Left ventricle myocardium superior (tissue), 1 donor: ENCODE measurements around the gene CATSPER4. TPM values are rescaled to one million over a fixed set of nuclear protein-coding genes. Genes with fewer than 3 reads are reported as not detected.

Experiments
- ATAC-seq: fragments of 200-7000 bp; cut with Tn5 transposase; one replicate; pipeline ENCODE4 v1.9.1; 2020; ENCODE audit warnings: mild to moderate bottlenecking, moderate library complexity
- DNase-seq: peaks from one replicate; pipeline ENCODE4 v3.0.0-alpha.2; 2020
- intact Hi-C: fragments of 100-400 bp; cut with micrococcal nuclease; formaldehyde crosslinking; loops from one replicate; pipeline ENCODE4 v1.11.0; 2022
- long read RNA-seq: library from polyadenylated mRNA; unstranded; transcript quantifications from one replicate; pipeline ENCODE4 v2.0.0, GENCODE V29; 2021
- total RNA-seq: library from RNA; stranded (reverse); fragmentation: NEBNext Ultra II Directional; extraction: Animal tissue kit (Norgen Biotek cat#: 25700); gene quantifications from one replicate; pipeline ENCODE4 v1.2.1, GENCODE V29; 2021
- donor health status: DM: no; HTN: yes; CAD: no; lungs with severe emphysema.

CATSPER4 gene
- total RNA-seq, result not detected
- long read RNA-seq, result 0 reads

DNA sequence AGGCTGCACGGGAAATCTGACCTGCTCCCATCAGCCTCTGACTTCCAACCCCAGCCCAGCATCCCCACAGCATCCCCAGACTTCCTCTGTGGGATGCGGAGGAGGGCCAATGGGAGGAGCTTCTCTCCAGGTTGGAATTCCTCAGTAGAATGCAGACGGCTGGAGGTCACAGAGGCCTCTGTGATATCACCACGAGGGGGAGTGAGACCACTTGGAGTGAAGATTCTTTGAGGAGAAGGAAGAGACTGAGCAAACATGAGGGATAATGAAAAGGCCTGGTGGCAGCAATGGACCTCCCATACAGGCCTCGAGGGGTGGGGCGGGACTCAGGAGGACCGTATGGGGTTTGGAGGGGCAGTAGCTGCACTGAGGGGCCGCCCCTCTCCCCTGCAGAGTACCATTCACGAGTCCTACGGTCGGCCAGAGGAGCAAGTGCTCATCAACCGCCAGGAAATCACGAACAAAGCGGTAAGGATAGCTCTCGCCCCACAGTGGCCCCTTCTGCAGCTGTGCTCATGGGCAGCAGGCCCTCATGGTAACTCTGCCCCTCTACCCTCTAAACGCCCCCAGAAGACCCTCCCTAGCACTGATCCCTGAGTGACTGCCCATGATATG, at the start of gene CATSPER4:
Gene CATSPER4 (plus strand): TSS at position 230 of the 615 bp plus-strand sequence. CDS start 26 bp downstream, at position 256.
- intact Hi-C loops, result no loop called here
- DNase-seq, result no peak
- ATAC-seq, result peak; percentile 41

DNA sequence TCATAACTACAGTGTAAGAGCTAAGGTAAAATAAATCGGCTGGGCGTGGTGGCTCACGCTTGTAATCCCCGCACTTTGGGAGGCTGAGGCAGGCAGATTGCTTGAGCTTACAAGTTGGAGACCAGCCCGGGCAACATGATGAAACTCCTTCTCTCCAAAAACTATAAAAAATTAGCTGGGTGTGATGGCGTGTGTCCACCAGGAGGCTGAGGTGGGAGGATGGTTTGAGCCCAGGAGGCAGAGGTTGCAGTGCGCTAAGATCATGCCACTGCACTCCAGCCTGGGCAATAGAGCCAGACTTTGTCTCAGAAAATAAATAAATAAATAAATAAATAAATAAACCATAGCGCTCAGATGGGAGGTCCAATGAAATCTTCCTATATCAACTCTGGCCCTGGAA, 48.2 kb upstream of the CATSPER4 start:
- DNase-seq, result no peak
- intact Hi-C loops, result no loop called here
- no peak for ATAC-seq

DNA sequence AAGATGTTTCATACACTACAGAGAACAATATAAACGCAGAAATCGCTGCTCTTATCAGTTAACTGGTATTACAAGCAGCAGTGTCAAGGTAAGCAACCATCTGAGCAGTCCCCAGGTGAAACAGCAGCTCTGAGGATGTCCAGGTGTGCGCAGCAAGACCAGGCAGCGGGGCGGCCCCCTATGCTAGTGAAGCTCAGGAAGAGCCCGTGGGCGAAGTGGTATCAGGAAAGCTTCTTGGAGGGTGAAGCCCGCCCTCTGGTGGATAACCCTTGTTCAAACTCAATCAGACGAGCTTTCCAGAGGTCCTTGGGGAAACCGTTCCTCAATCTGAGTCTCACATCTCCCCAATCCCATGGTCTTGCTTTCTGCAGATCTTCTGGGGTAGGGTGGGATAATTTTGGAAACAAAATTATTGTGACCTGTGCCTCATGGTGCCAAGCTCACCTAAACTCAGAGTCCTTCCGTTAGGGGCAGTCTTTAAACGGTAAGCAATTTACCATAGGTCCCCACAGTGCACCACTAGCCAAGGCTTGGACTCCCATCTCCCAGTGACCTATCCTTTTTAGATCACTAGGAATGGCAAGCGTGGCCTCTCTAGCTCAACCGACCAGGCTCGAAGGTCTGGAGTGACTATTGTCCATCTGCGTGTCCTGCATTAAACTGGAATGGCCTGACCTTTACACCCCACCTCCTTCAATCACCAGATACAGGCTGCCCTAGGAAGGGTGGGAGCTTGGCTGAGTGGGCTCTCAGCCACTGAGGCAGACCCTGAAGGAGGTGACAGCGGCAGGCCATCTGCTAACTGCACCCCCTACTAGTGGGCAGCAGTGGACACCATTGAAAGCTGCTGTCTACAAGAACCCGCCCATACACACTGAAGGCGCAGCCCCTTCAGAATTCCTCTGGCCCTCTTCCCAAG, 45.1 kb upstream of the CATSPER4 start:
- ATAC-seq (peak; percentile 95), DNase-seq (peak; percentile 74)
- intact Hi-C loops, result no loop called here

DNA sequence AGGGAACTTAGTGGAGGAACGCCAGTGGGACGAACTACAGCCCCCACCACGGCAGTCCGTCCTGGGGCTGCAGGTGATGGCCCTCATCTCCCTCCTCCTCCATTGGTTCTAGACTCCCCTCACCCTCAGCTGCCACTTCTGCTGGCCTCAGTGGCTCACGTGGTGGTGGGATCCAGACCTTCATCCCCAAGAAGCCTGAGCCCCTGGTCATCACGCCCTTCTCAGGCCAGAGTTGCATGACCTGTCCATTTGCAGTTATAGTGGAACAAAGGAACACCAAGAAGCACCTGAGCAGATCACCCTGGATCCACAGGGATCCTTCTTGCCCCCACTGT, 44.5 kb upstream of the CATSPER4 start:
- DNase-seq (no peak), ATAC-seq (no peak)
- intact Hi-C loops, result no loop called here

DNA sequence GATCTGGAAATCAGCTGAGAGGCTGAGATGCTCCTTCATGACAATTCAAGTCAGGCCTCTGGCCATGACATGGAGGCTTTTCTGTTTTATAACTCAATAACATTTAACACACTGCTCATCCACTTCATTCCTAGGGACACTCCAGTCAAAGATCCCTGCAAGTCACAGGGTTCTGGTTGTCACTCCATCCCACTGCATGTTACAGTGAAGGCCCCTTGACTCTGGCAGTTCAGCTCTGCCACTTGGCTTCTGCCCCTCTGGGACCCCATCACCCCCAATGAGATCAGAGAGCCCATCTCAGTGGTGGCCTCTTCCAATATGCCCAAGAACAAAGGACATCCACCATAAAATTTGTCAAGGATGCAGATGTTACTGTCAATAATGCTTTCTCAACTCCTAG, 41.5 kb upstream of the CATSPER4 start:
- DNase-seq (no peak), ATAC-seq (no peak)
- intact Hi-C loops, result no loop called here

- intact Hi-C loops, result no loop called here
- DNase-seq (no peak), ATAC-seq (no peak)
Measured at GRCh38 chr1:26153966-26154532, 36.4 kb upstream of the CATSPER4 start.

DNA sequence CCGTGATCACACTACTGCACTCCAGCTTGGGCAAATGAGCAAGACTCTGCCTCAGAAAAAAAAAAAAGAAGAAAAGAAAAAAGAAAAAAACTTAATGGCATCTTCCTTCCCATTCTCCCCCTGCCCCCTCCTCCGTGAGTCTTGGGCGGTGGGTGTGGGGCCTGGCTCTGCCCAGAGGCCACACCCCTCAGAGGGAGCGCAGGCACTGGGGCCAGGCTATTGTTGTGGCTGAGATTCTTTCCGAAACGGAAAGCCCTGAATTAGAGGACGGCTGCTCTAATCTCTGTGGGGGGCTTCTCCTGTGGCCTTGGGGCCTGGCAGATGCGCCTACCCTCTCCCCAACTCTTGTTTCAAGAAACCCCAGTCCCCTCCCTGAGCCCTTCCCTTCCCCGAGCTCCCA, 35.7 kb upstream of the CATSPER4 start:
- peak; percentile 39 for DNase-seq
- ATAC-seq, result no peak
- intact Hi-C loops, result no loop called here

DNA sequence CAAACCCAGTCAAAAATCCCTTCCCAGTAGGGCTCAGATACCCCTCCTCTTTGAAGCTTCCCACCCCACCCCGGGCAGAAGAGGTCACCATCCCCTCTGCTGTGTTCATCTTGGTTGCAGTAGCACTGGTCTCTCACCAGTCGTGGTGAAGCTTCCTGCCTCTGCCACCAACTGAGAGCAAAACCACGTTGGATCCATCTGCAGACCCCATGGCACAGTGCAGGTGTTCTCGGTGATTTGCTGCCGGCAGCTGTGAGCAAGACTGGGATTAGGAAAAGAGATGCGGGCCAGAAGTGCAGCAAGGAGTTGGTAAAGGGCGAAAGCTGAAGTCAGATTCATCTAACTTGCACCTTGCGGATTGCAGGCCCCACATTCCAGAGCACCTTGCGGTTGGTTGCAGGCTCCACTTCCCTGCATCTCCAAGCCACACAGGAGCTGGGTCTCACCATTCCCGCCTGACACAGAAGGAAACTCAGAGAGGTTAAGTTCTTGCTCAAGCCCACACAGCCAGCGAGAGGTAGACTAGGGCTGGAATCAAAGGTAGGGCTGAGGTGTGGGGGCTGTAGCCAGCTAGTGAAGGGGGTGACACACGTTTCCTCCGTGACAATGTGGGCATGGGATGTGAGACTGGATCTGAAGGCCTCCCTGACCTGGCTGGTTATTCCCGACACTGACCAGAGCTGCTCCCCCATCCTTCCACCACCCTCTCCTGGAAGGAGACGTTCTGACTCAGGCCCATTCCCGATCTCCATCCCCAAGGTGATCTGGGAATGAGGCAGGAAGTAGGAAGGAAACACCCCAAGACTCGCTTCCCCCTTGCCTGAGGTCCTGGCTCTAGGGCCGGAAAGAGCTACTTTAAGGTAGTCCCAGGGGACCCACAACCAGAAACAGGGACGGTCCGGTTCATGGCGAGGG, 34.8 kb upstream of the CATSPER4 start:
- DNase-seq (no peak), ATAC-seq (peak; percentile 1)
- intact Hi-C loops, result no loop called here

DNA sequence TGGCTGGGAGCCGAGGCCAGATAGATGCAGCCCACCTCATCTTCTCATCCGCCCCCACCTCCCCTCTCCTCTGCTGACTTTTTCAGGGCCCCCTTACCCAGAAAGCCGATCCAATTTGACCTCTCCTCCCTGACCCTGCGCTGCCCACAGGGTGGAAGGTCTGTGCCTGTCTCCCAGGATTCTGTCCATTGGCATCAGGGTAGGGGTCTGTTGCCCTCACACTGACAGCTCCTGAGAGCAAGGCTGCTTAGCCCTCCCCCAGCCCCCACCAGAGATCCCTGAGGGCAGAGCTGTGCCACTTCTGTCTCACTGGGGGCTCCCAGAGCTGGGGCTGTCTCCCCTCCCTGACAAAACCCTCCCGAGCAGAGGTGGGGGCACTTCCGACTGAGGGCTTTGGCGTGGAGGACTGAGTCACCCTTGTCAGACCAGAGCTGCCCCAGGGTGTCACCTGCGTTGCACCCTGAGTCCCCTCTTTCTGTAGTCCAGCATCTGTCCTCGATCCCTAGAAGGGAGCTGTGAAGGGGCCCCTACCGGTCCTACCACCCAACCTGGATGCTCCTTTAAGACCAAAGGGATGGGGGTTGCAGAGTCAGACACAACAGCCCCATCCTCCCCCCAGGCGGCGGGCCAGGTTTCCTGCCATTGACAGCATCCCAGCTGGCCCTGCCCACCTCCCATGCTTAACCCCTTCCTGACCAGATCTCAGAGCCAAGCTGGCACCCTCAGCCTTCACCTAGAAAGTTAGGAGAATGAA, 33.9 kb upstream of the CATSPER4 start:
- intact Hi-C loops, result no loop called here
- peak; percentile 79 for DNase-seq
- peak; percentile 8 for ATAC-seq

GRCh38 chr1:26158271-26158907, 32.0 kb upstream of the CATSPER4 start:
- ATAC-seq, result no peak
- DNase-seq, result no peak
- intact Hi-C loops, result no loop called here

DNA sequence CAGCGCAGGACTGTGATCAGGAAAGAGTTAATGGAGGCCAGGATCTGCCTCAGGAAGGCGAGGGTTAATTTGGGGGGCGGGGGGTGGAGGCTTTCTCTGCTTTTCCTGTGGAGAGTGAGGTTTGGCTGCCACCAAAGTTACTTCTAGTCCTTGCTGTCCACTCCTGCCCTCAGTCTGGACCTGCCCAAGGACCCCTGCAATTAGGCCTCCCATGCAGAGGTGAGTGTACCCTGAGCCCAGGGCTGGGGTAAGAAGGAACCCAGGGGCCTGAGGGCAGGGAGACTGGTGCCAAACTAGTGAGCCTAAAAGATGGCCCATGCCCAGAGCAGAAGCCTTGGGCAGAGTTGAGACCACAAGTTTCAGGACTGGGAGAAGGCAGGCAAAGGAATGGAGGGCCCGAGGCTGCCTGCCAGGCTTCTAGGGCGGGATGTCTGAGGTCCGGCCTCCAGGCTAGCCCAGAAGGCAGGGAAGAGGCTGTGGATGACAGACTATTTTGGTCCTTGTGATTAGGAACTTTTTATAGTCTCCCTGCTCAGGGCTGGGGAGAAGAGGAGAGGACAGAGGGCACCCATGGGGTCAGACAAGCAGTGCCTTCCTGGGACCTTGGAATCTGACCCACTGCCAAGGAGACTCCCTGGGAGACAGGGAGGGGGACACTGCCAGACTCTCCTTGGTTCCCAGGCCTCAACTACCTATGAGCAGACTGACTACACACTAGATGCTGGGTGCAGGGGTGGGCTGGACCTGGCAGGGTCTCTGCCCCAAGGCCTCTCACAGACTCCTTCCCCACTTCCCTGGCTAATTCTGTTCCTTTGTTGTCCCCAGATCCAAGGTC, 31.3 kb upstream of the CATSPER4 start, which contains the start of gene FAM110D:
Gene FAM110D (plus strand): TSS at position 172 of the 835 bp plus-strand sequence. CDS start 2,213 bp downstream, outside the sequence.
- intact Hi-C loops, result no loop called here
- DNase-seq, result peak; percentile 79
- ATAC-seq, result peak; percentile 77

DNA sequence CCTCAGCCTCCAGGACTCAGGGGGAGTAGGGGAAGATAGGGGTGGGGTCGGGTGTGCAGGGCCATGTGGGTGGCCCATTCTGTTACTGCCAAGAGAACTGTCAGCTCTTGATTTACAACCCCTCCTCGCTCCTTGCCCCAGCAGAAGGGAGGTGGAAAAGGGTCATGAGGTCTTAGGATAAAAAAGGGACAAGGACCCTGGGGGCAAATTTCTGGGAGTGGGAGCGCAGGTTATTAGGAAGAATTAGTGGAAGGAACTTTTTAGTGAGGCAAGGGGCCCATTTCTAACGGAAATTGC, 30.7 kb upstream of the CATSPER4 start:
- ATAC-seq, result no peak
- DNase-seq, result no peak
- intact Hi-C loops, result loop anchor here (10.0 kb wide), 1 partner anchor 55 kb away; no protein-coding TSS in a partner anchor

DNA sequence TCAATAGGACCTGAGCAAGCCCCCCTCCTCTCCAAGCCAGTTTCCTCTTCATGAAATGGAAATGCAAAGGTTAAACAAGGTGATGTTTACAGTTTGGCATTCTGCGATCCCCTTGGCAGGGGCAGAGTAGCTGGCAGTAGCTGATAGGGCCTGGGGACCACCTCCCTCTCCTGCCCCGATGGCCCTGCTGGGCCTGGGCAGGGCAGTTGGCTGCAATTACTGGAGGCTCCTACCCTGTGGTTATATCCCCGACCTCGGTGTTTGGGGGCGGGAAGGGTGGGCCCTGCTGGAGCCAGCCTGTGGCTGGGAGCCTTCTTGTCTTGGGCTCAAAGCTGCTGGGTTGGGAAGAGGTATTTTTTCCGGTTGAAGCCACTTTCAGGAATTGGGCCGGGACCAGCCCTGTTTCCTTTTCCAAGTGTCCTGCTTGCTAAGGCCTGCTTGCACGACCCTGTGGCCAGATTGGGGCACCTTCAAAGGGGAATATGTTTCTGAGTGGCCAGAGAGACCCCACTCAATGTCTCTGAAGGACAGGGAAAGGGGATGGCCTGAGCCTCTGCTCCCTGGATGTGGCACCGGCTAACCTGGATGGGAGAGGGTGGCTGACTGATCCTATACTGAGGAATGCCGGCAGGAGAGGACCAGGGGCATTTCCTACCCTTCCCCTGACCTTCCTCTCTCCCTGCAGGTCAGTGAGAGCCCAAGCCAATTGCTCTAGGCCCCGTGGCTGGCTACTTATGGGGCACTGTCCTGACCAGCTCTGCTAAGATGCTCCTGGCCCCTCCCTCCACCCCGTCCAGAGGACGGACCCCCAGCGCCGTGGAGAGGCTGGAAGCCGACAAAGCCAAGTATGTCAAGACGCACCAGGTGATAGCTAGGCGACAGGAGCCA, 29.6 kb upstream of the CATSPER4 start:
- intact Hi-C loops, result loop anchor here (10.0 kb wide), 1 partner anchor 56 kb away; no protein-coding TSS in a partner anchor
- DNase-seq, result no peak
- ATAC-seq, result peak; percentile 10

GRCh38 chr1:26161415-26162219, 28.8 kb upstream of the CATSPER4 start:
- ATAC-seq (peak; percentile 67), DNase-seq (peak; percentile 89)
- intact Hi-C loops, result loop anchor here (10.0 kb wide), 1 partner anchor 57 kb away; no protein-coding TSS in a partner anchor

DNA sequence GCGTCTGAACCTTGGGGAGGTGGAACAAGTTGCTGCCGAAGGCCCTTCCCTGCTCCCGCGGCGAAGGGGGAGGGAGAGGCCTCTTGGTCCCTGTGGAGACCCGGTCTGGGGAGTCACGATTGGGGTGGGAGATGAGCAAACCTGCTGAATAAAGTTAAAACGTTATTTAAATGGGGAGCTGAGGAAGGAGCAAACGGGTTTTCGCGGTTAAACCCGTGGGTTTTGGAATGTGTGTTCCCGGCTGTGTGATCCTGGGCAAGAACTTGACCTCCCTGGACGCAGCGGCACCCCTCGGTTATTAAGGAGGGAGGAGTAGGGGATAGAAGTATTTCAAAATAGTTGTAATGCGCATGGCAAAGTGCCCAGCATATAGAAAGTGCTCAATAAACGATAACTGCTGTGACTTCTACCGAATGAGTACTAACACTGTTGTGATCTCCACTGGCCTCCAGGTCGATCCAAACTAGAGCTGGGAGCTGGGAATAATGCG, 28.1 kb upstream of the CATSPER4 start:
- intact Hi-C loops, result loop anchor here (10.0 kb wide), 1 partner anchor 57 kb away; no protein-coding TSS in a partner anchor
- DNase-seq (no peak), ATAC-seq (no peak)
